GM12878 (cell line): ENCODE results near the gene FGF11. TPM values are rescaled to one million over a fixed set of nuclear protein-coding genes. Genes with fewer than 3 reads are reported as not detected.

ENCODE experiments used
- BRCA1 ChIP-seq: IDR thresholded peaks from 2 replicates; pipeline ENCODE4 v1.6.1; 2011; ENCODE audit warnings: low read depth, low read length, improper control_type of control experiment
- CBFB ChIP-seq: IDR thresholded peaks from 2 replicates; pipeline ENCODE4 v1.6.1; 2016; ENCODE audit warnings: antibody characterized with exemption, low read depth
- CEBPB ChIP-seq, 2 experiments: fragments of 150-350 bp in 1 of 2; IDR thresholded peaks; 2 replicates each; pipeline ENCODE4 v1.6.1; 2012 to 2014; ENCODE audit warnings: low read depth in 2 of 2, low read length in 2 of 2, borderline replicate concordance in 1 of 2, inconsistent platforms in 1 of 2
- FOS ChIP-seq: IDR thresholded peaks from 3 replicates; pipeline ENCODE4 v1.6.1; 2011; ENCODE audit warnings: borderline replicate concordance; ENCODE audit not compliant: insufficient read length; ENCODE audit errors: extremely low read depth
- HDAC2 ChIP-seq: fragments of 200-600 bp; sonication (generic); IDR thresholded peaks from 2 replicates; pipeline ENCODE4 v1.6.1; 2017
- JUND ChIP-seq: IDR thresholded peaks from 2 replicates; pipeline ENCODE4 v1.6.1; 2012; ENCODE audit warnings: low read depth, mild to moderate bottlenecking, low read length, improper control_type of control experiment, moderate library complexity
- MEF2A ChIP-seq: IDR thresholded peaks from 2 replicates; pipeline ENCODE4 v1.6.1; 2011; ENCODE audit warnings: low read depth, mild to moderate bottlenecking, low read length, moderate library complexity; ENCODE audit not compliant: insufficient read depth
- MYB ChIP-seq: fragments of 150-350 bp; IDR thresholded peaks from 2 replicates; pipeline ENCODE4 v1.6.1; 2014; ENCODE audit warnings: mild to moderate bottlenecking, low read depth, low read length, borderline replicate concordance
- NR2C2 ChIP-seq: IDR thresholded peaks from 2 replicates; pipeline ENCODE4 v1.6.1; 2011; ENCODE audit warnings: borderline replicate concordance, low read depth; ENCODE audit not compliant: control insufficient read depth, insufficient read length
- NR2F1 ChIP-seq: fragments of 450-650 bp; conservative IDR thresholded peaks from 2 replicates; pipeline ENCODE4 v1.6.1; 2017; ENCODE audit warnings: mild to moderate bottlenecking
- POLR2AphosphoS2 ChIP-seq: IDR thresholded peaks from 2 replicates; pipeline ENCODE4 v1.6.1; 2011; ENCODE audit warnings: low read depth, mild to moderate bottlenecking, low read length, improper control_type of control experiment, moderate library complexity
- POLR2AphosphoS5 ChIP-seq: IDR thresholded peaks from 2 replicates; pipeline ENCODE4 v1.6.1; 2011; ENCODE audit warnings: mild to moderate bottlenecking, low read length, inconsistent platforms
- RAD21 ChIP-seq: IDR thresholded peaks from 2 replicates; pipeline ENCODE4 v1.6.1; 2011; ENCODE audit warnings: mild to moderate bottlenecking, low read depth, low read length, moderate library complexity; ENCODE audit not compliant: insufficient read depth
- RUNX3 ChIP-seq: IDR thresholded peaks from 2 replicates; pipeline ENCODE4 v1.6.1; 2012; ENCODE audit warnings: low read length, inconsistent platforms
- SMAD5 ChIP-seq: IDR thresholded peaks from 2 replicates; pipeline ENCODE4 v1.6.1; 2016; ENCODE audit warnings: antibody characterized with exemption, low read depth
- TCF3 ChIP-seq: IDR thresholded peaks from 2 replicates; pipeline ENCODE4 v1.6.1; 2012; ENCODE audit warnings: low read depth, mild to moderate bottlenecking, low read length, borderline replicate concordance; ENCODE audit not compliant: insufficient read depth
- YY1 ChIP-seq: IDR thresholded peaks from 2 replicates; pipeline ENCODE4 v1.6.1; 2011; ENCODE audit warnings: low read depth, mild to moderate bottlenecking, low read length
- ZNF207 ChIP-seq: fragments of 450-650 bp; IDR thresholded peaks from 2 replicates; pipeline ENCODE4 v1.6.1; 2014; ENCODE audit warnings: antibody characterized with exemption, mild to moderate bottlenecking, borderline replicate concordance
- ZNF384 ChIP-seq: IDR thresholded peaks from 2 replicates; pipeline ENCODE4 v1.6.1; 2012; ENCODE audit warnings: low read depth, mild to moderate bottlenecking, low read length, improper control_type of control experiment, borderline replicate concordance
- ZSCAN29 ChIP-seq: fragments of 450-650 bp; IDR thresholded peaks from 2 replicates; pipeline ENCODE4 v1.6.1; 2017; ENCODE audit warnings: mild to moderate bottlenecking, moderate library complexity
- polyA plus RNA-seq, 11 experiments: library from polyadenylated mRNA; depleted of rRNA in 4 of 11; unstranded in 6 of 11; stranded (reverse) in 5 of 11; fragments of >200 nt; fragmentation: Nextera tagmentation in 4 of 11; fragmentation: Illumina TruSeq in 1 of 11; extraction: Ambion mirVana in 4 of 11; extraction: Trizol in 1 of 11; gene quantifications; 1 replicate in 1 of 11; 2 replicates in 10 of 11; pipeline versions ENCODE4 v1.2.1 to v1.2.3, GENCODE V29; 2011 to 2016; ENCODE audit warnings: inconsistent platforms in 2 of 11, missing spikeins in 2 of 11, low read depth in 1 of 11
- total RNA-seq, 4 experiments: library from RNA; depleted of rRNA in 3 of 4; stranded (reverse); fragments of >200 nt in 3 of 4; fragmentation: Illumina TruSeq in 1 of 4; extraction: Trizol in 1 of 4; gene quantifications; 2 replicates each; pipeline versions ENCODE4 v1.2.1 to v1.2.3, GENCODE V29; 2013 to 2021
- TF ChIP-seq, protein P1 (sequence below): IDR thresholded peaks from 2 replicates; pipeline ENCODE4 v1.6.1; 2011; ENCODE audit warnings: mild to moderate bottlenecking, low read depth, low read length, moderate library complexity; ENCODE audit not compliant: insufficient replicate concordance
- TF ChIP-seq, protein P2 (sequence below): IDR thresholded peaks from 2 replicates; pipeline ENCODE4 v1.6.1; 2011; ENCODE audit warnings: borderline replicate concordance, low read depth, mild to moderate bottlenecking, moderate library complexity, low read length; ENCODE audit not compliant: insufficient read depth, poor library complexity, severe bottlenecking
- TF ChIP-seq, protein P3 (sequence below): fragments of 450-650 bp; IDR thresholded peaks from 2 replicates; pipeline ENCODE4 v1.6.1; 2017; ENCODE audit warnings: mild to moderate bottlenecking, moderate library complexity
- TF ChIP-seq, protein P4 (sequence below): IDR thresholded peaks from 2 replicates; pipeline ENCODE4 v1.6.1; 2012; ENCODE audit warnings: low read depth, low read length, improper control_type of control experiment

The FGF11 gene
- total and polyA plus RNA-seq, 10 of the 15 experiments (the other 5 are each of a cell fraction or from before 2014, with no cell fraction given) = 0.69 to 21.1 (median 2.6) TPM

DNA sequence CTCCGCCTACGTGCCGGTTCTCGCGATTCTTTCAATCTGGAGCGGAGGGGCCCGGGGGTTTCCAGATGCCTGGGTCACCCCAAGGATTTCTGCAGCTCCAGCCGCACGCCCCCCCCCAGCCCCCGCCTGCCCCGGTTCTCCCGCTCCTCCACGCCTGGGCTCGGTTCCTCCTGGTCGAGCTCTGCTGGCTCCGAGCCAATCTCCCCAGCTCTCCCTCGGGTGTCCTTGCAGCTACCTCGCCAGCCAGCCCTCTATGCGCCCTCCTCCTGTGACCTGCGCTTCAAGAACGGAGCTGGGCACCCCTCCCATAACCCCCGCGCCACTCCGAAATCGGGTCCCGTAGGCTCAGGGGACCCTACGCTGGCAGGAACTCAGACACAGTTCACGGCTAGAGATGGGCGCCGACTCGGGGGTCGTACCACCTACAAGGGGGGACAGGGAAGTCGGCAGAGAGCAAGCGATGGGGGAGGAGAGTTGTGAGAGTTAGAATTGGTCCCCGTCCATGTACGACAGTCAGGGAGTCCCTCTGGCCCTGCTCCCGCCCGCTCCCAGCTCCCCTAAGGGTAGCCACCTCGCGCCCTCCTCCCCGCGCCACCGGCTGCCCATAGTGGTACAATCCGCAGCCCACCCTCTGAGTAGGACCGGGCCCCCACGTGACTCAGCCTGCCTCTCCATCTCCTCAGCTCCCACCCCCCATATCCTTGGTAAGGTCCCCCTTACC lies 961 bp downstream of the FGF11 start (continued):
- TF ChIP-seq, protein P1, sequence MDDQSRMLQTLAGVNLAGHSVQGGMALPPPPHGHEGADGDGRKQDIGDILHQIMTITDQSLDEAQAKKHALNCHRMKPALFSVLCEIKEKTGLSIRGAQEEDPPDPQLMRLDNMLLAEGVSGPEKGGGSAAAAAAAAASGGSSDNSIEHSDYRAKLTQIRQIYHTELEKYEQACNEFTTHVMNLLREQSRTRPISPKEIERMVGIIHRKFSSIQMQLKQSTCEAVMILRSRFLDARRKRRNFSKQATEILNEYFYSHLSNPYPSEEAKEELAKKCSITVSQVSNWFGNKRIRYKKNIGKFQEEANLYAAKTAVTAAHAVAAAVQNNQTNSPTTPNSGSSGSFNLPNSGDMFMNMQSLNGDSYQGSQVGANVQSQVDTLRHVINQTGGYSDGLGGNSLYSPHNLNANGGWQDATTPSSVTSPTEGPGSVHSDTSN = no peak
- TF ChIP-seq ZNF207 (no peak), CEBPB (IDR thresholded peaks at IDR 0.05; ENCODE audit: borderline replicate concordance in 1 of 2, low read depth in 2 of 2, low read length in 2 of 2) (no peak), FOS (no peak), RAD21 (no peak), NR2F1 (no peak), POLR2AphosphoS5 (no peak), TCF3 (no peak), MYB (no peak), MEF2A (no peak), YY1 (no peak), NR2C2 (no peak), ZNF384 (no peak), HDAC2 (no peak), SMAD5 (no peak), BRCA1 (no peak; the same call in 1 of the 2 replicates), JUND (peak; percentile 54; the same call in 1 of the 2 replicates), CBFB (no peak), ZSCAN29 (no peak), RUNX3 (no peak), POLR2AphosphoS2 (no peak)
- TF ChIP-seq, protein P2, sequence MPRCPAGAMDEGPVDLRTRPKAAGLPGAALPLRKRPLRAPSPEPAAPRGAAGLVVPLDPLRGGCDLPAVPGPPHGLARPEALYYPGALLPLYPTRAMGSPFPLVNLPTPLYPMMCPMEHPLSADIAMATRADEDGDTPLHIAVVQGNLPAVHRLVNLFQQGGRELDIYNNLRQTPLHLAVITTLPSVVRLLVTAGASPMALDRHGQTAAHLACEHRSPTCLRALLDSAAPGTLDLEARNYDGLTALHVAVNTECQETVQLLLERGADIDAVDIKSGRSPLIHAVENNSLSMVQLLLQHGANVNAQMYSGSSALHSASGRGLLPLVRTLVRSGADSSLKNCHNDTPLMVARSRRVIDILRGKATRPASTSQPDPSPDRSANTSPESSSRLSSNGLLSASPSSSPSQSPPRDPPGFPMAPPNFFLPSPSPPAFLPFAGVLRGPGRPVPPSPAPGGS = no peak
- TF ChIP-seq, protein P3, sequence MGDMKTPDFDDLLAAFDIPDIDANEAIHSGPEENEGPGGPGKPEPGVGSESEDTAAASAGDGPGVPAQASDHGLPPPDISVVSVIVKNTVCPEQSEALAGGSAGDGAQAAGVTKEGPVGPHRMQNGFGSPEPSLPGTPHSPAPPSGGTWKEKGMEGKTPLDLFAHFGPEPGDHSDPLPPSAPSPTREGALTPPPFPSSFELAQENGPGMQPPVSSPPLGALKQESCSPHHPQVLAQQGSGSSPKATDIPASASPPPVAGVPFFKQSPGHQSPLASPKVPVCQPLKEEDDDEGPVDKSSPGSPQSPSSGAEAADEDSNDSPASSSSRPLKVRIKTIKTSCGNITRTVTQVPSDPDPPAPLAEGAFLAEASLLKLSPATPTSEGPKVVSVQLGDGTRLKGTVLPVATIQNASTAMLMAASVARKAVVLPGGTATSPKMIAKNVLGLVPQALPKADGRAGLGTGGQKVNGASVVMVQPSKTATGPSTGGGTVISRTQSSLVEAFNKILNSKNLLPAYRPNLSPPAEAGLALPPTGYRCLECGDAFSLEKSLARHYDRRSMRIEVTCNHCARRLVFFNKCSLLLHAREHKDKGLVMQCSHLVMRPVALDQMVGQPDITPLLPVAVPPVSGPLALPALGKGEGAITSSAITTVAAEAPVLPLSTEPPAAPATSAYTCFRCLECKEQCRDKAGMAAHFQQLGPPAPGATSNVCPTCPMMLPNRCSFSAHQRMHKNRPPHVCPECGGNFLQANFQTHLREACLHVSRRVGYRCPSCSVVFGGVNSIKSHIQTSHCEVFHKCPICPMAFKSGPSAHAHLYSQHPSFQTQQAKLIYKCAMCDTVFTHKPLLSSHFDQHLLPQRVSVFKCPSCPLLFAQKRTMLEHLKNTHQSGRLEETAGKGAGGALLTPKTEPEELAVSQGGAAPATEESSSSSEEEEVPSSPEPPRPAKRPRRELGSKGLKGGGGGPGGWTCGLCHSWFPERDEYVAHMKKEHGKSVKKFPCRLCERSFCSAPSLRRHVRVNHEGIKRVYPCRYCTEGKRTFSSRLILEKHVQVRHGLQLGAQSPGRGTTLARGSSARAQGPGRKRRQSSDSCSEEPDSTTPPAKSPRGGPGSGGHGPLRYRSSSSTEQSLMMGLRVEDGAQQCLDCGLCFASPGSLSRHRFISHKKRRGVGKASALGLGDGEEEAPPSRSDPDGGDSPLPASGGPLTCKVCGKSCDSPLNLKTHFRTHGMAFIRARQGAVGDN = no peak
- TF ChIP-seq, protein P4, sequence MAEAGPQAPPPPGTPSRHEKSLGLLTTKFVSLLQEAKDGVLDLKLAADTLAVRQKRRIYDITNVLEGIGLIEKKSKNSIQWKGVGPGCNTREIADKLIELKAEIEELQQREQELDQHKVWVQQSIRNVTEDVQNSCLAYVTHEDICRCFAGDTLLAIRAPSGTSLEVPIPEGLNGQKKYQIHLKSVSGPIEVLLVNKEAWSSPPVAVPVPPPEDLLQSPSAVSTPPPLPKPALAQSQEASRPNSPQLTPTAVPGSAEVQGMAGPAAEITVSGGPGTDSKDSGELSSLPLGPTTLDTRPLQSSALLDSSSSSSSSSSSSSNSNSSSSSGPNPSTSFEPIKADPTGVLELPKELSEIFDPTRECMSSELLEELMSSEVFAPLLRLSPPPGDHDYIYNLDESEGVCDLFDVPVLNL = no peak
